ENCODE measurements around the gene PTDSS2. TPM values are rescaled to one million over a fixed set of nuclear protein-coding genes. Genes with fewer than 3 reads are reported as not detected.

The PTDSS2 gene
- total and polyA plus RNA-seq, 10 donors, result 11.0 to 40.7 (median 25.7) TPM

DNA sequence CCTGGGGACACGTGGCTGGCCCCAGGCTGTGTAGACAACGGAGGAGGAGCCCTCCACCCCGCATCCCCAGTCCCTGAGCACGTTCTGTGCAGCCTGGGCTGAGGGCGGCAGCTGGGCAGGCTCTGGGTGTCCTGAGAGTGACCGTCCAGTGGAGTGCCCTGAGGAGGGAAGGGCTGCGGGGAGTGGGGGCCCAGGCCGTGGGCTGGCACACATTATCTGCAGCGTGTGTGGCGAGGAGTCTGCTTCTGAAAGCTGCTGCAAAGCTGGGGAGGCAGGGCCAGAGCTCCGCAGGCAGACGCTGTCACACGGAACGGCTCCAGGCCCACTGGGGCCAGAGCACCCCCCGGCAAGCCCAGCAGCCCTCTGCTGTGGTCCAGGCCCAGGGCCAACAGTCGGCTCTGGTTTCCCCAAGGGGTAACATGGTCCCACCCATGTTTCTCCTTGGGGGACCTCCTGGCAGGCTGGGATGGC, 7.4 kb upstream of the PTDSS2 start:
- no peak overlapping the region for H3K4me3 ChIP-seq
- no peaks in the 10 kb centered on the region for H3K36me3 ChIP-seq
- no peak for DNase-seq
- WGBS, 5 donors, result 70 to 85% (median 81%) methylated on average over 7 to 16 of the region's 16 CpGs
- intact Hi-C loops (cut with DNase I; ENCODE audit: low total_unique reads), result no loop called here
- no peak for TF ChIP-seq POLR2A (IDR thresholded peaks at IDR 0.05)
- TF ChIP-seq POLR2AphosphoS5 (IDR thresholded peaks at IDR 0.05), result no peak
- TF ChIP-seq, protein P1, sequence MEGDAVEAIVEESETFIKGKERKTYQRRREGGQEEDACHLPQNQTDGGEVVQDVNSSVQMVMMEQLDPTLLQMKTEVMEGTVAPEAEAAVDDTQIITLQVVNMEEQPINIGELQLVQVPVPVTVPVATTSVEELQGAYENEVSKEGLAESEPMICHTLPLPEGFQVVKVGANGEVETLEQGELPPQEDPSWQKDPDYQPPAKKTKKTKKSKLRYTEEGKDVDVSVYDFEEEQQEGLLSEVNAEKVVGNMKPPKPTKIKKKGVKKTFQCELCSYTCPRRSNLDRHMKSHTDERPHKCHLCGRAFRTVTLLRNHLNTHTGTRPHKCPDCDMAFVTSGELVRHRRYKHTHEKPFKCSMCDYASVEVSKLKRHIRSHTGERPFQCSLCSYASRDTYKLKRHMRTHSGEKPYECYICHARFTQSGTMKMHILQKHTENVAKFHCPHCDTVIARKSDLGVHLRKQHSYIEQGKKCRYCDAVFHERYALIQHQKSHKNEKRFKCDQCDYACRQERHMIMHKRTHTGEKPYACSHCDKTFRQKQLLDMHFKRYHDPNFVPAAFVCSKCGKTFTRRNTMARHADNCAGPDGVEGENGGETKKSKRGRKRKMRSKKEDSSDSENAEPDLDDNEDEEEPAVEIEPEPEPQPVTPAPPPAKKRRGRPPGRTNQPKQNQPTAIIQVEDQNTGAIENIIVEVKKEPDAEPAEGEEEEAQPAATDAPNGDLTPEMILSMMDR (IDR thresholded peaks at IDR 0.05 in 8 of 11, conservative IDR thresholded peaks at IDR 0.05 in 3 of 11), result no peak
- H3K9me3 ChIP-seq, result no peaks in the 10 kb centered on the region
- peaks cover 0 to 30% (median 14%) of the 10 kb centered on the region in 7 donors for H3K27me3 ChIP-seq (replicated peaks in 1 of 7)
- no peak overlapping the region for H3K27ac ChIP-seq
- H3K4me1 ChIP-seq, result peaks cover 0 to 42% (median 17%) of the 10 kb centered on the region in 6 donors

DNA sequence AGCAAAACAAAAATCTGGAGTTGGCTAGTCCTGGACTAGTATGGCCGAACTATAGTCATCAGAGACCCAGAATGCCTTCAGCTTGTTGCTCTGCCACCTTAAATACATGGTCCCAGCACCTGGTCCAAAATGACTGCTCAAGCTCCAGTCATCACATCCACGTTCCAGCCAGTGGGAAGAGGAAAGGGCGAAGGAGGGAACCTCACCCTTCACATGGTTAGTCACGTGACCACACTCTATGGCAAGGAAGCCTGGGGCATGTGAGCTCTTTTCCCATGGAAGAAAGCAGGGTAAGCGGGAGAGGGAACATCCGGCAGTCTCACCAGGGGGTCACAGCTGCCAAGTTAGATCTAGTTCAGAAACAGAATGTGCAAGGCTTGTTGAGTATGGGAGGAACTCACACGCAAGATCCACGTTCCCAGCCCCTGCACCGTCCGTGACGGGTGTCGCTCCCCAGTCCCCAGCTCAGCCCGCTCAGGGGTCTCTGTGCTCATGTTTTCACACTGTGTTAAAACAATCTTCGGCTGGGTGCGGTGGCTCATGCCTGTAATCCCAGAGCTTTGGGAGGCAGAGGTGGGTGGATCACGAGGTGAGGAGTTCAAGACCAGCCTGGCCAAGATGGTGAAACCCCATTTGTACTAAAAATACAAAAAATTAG, 6.4 kb upstream of the PTDSS2 start:
- H3K27me3 ChIP-seq (replicated peaks in 1 of 7), result peaks cover 0 to 26% (median 14%) of the 10 kb centered on the region in 7 donors
- peaks cover 6 to 51% (median 25%) of the 10 kb centered on the region in 6 donors for H3K4me1 ChIP-seq
- H3K36me3 ChIP-seq, result no peaks in the 10 kb centered on the region
- intact Hi-C loops (cut with DNase I; ENCODE audit: low total_unique reads), result no loop called here
- DNase-seq, result no peak
- TF ChIP-seq POLR2AphosphoS5 (IDR thresholded peaks at IDR 0.05) (no peak), POLR2A (IDR thresholded peaks at IDR 0.05) (no peak)
- TF ChIP-seq, protein P1 (IDR thresholded peaks at IDR 0.05 in 8 of 11, conservative IDR thresholded peaks at IDR 0.05 in 3 of 11), result no peak
- H3K4me3 ChIP-seq, result no peak overlapping the region
- WGBS, 5 donors, result 71 to 87% (median 81%) methylated on average over 15 to 16 of the region's 16 CpGs
- H3K27ac ChIP-seq, result peak overlapping the region in 1 of 8 donors; percentile 10
- H3K9me3 ChIP-seq, result no peaks in the 10 kb centered on the region

DNA sequence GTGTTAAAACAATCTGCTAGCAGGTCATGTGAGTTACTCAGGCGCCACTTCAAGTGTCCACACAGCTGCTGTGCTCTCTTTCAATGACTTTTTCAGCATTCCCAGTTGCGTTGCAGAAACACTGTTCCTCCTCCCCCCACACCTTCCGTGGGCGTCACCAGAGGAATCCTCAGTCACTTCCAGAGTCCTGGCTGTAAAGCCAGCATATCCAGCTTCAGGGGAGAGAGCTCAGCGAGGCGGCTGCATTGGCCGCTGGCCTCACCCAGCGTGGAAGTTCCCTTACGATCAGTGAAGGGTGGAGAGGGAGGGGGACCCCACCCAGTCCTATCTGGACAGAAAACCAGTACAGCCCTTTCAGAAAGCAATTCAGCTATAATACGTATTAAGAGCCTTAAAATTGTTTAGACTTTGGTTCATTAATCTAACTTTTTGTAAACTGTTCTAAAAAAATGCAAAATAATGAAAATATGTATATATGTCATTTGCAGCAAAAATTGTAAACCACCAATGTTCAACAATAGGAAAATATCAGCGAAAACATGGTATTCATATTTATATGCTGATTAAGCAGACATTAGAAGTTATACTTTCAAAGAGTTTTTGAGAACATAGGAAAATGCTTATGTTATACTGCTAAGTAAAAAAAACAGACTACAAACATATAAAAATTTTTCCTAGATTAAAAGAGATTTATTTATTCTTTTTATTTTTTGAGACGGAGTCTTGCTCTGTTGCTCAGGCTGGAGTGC, 5.5 kb upstream of the PTDSS2 start:
- Histone ChIP-seq H3K4me1 (peaks cover 15 to 60% (median 34%) of the 10 kb centered on the region in 6 donors), H3K9me3 (no peaks in the 10 kb centered on the region), H3K4me3 (no peak overlapping the region), H3K36me3 (no peaks in the 10 kb centered on the region), H3K27me3 (replicated peaks in 1 of 7) (peaks cover 0 to 26% (median 14%) of the 10 kb centered on the region in 7 donors), H3K27ac (peak overlapping the region in 3 of 8 donors; percentile 10 to 17 (median 17))
- TF ChIP-seq POLR2AphosphoS5 (IDR thresholded peaks at IDR 0.05), result peak in 1 of 3 donors; percentile 27
- TF ChIP-seq, protein P1 (IDR thresholded peaks at IDR 0.05 in 8 of 11, conservative IDR thresholded peaks at IDR 0.05 in 3 of 11), result no peak
- no peak for DNase-seq
- WGBS, 5 donors, result 42 to 72% (median 54%) methylated on average over 12 of the region's 12 CpGs
- intact Hi-C loops (cut with DNase I; ENCODE audit: low total_unique reads), result no loop called here
